Measurements from ENCODE around the gene TEX38. TPM values are rescaled to one million over a fixed set of nuclear protein-coding genes. Genes with fewer than 3 reads are reported as not detected.
A peak's percentile ranks its signal among the peaks of the same experiment; 100 is the strongest.

Gene TEX38
- total and polyA plus RNA-seq, 2 of the 13 experiments (the other 11 are each of a cell fraction or from before 2014, with no cell fraction given): 0.18 TPM; not detected in 1

GRCh38 chr1:46667782-46668760 is 3.6 kb upstream of the TEX38 start, which contains the start of gene ATPAF1 (continued):
- TF ChIP-seq ZFP41 (CRISPR knock-in tag; IDR thresholded peaks at IDR 0.05; ENCODE audit: borderline replicate concordance) (no peak), ZNF430 (CRISPR knock-in tag; IDR thresholded peaks at IDR 0.05) (no peak), MTERF4 (CRISPR knock-in tag; IDR thresholded peaks at IDR 0.05) (0 out of 2 replicates have a peak, but pooled peaks have one; percentile 43), ARID2 (CRISPR knock-in tag; IDR thresholded peaks at IDR 0.05; ENCODE audit: borderline replicate concordance) (no peak), FOXP4 (CRISPR knock-in tag; IDR thresholded peaks at IDR 0.05) (no peak), NKX3-1 (CRISPR knock-in tag; IDR thresholded peaks at IDR 0.05) (no peak), PHF21A (CRISPR knock-in tag; IDR thresholded peaks at IDR 0.05) (0 out of 2 replicates have a peak, but pooled peaks have one; percentile 62), AKNA (CRISPR knock-in tag; IDR thresholded peaks at IDR 0.05; ENCODE audit: borderline replicate concordance) (no peak), ZNF607 (CRISPR knock-in tag; IDR thresholded peaks at IDR 0.05; ENCODE audit: borderline replicate concordance) (no peak), TRIM24 (CRISPR knock-in tag; IDR thresholded peaks at IDR 0.05) (no peak), TCF7 (IDR thresholded peaks at IDR 0.05; ENCODE audit: low read depth) (no peak), ZSCAN9 (CRISPR knock-in tag; IDR thresholded peaks at IDR 0.05; ENCODE audit: borderline replicate concordance) (no peak), MIER2 (CRISPR knock-in tag; IDR thresholded peaks at IDR 0.05) (no peak), NFKB2 (CRISPR knock-in tag; IDR thresholded peaks at IDR 0.05; ENCODE audit: borderline replicate concordance) (no peak), ZNF337 (CRISPR knock-in tag; IDR thresholded peaks at IDR 0.05; ENCODE audit: borderline replicate concordance, low read depth) (no peak), RORA (CRISPR knock-in tag; IDR thresholded peaks at IDR 0.05) (no peak), ZFY (CRISPR knock-in tag; IDR thresholded peaks at IDR 0.05) (peak; percentile 89), KDM5B (CRISPR knock-in tag; IDR thresholded peaks at IDR 0.05; ENCODE audit: borderline replicate concordance) (no peak), ZNF879 (CRISPR knock-in tag; IDR thresholded peaks at IDR 0.05) (no peak), GZF1 (CRISPR knock-in tag; IDR thresholded peaks at IDR 0.05) (no peak), EEA1 (CRISPR knock-in tag; IDR thresholded peaks at IDR 0.05; ENCODE audit: borderline replicate concordance) (no peak; the same call in 1 of the 2 replicates), ZNF737 (CRISPR knock-in tag; IDR thresholded peaks at IDR 0.05; ENCODE audit: borderline replicate concordance) (no peak), ISL2 (CRISPR knock-in tag; IDR thresholded peaks at IDR 0.05) (no peak)
